ENCODE results near the gene TEDC2. TPM values are rescaled to one million over a fixed set of nuclear protein-coding genes. Genes with fewer than 3 reads are reported as not detected.

TEDC2 gene
- total and polyA plus RNA-seq, 9 of the 15 experiments (the other 6 are each of a cell fraction or from before 2014, with no cell fraction given): 0.75 to 57.0 (median 17.6) TPM

DNA sequence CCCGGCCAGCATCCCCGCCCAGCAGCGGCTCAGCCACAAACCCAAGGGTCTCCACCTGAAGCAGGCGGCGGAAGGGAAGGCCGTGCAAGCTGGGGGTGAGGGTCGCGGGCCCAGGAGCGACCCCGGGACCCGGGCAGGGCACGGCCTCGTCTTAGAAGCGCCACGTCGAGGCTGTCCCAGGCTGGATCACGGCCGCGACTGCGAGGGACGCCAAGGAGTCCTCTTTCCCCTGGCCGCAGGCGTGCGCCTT lies 31.2 kb upstream of the TEDC2 start (continued):
- TF ChIP-seq MYNN (IDR thresholded peaks at IDR 0.05) (no peak), MYNN (CRISPR knock-in tag; IDR thresholded peaks at IDR 0.05) (no peak), NR2C1 (IDR thresholded peaks at IDR 0.05) (no peak), NR2C1 (tag; IDR thresholded peaks at IDR 0.05) (0 out of 2 replicates have a peak, but pooled peaks have one; percentile 38), PHTF2 (CRISPR knock-in tag; IDR thresholded peaks at IDR 0.05) (no peak), WHSC1 (IDR thresholded peaks at IDR 0.05; ENCODE audit: low read length) (no peak), ZC3H11A (IDR thresholded peaks at IDR 0.05; ENCODE audit: low read depth, low read length) (no peak), RFX1 (IDR thresholded peaks at IDR 0.05) (no peak), BRF1 (IDR thresholded peaks at IDR 0.05; ENCODE audit: borderline replicate concordance, extremely low read depth, insufficient read length) (no peak), SIRT6 (IDR thresholded peaks at IDR 0.05; ENCODE audit: low read depth, low read length) (no peak), KLF6 (CRISPR knock-in tag; IDR thresholded peaks at IDR 0.05; ENCODE audit: borderline replicate concordance) (no peak), SMAD4 (CRISPR knock-in tag; conservative IDR thresholded peaks at IDR 0.05) (no peak; the same call in 1 of the 2 replicates), POLR2AphosphoS2 (IDR thresholded peaks at IDR 0.05; ENCODE audit: low read length) (no peak), ZNF696 (CRISPR knock-in tag; conservative IDR thresholded peaks at IDR 0.05) (no peak), ZNF347 (CRISPR knock-in tag; IDR thresholded peaks at IDR 0.05; ENCODE audit: low read depth) (no peak), ZNF445 (CRISPR knock-in tag; IDR thresholded peaks at IDR 0.05; ENCODE audit: low read depth) (no peak)
- TF ChIP-seq, protein P1, sequence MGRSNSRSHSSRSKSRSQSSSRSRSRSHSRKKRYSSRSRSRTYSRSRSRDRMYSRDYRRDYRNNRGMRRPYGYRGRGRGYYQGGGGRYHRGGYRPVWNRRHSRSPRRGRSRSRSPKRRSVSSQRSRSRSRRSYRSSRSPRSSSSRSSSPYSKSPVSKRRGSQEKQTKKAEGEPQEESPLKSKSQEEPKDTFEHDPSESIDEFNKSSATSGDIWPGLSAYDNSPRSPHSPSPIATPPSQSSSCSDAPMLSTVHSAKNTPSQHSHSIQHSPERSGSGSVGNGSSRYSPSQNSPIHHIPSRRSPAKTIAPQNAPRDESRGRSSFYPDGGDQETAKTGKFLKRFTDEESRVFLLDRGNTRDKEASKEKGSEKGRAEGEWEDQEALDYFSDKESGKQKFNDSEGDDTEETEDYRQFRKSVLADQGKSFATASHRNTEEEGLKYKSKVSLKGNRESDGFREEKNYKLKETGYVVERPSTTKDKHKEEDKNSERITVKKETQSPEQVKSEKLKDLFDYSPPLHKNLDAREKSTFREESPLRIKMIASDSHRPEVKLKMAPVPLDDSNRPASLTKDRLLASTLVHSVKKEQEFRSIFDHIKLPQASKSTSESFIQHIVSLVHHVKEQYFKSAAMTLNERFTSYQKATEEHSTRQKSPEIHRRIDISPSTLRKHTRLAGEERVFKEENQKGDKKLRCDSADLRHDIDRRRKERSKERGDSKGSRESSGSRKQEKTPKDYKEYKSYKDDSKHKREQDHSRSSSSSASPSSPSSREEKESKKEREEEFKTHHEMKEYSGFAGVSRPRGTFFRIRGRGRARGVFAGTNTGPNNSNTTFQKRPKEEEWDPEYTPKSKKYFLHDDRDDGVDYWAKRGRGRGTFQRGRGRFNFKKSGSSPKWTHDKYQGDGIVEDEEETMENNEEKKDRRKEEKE (IDR thresholded peaks at IDR 0.05; ENCODE audit: borderline replicate concordance in 1 of 2, control insufficient read depth in 1 of 2, low read depth in 2 of 2, low read length in 1 of 2): no peak
- TF ChIP-seq, protein P2, sequence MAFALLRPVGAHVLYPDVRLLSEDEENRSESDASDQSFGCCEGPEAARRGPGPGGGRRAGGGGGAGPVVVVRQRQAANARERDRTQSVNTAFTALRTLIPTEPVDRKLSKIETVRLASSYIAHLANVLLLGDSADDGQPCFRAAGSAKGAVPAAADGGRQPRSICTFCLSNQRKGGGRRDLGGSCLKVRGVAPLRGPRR (CRISPR knock-in tag; IDR thresholded peaks at IDR 0.05): no peak
- TF ChIP-seq, protein P3, sequence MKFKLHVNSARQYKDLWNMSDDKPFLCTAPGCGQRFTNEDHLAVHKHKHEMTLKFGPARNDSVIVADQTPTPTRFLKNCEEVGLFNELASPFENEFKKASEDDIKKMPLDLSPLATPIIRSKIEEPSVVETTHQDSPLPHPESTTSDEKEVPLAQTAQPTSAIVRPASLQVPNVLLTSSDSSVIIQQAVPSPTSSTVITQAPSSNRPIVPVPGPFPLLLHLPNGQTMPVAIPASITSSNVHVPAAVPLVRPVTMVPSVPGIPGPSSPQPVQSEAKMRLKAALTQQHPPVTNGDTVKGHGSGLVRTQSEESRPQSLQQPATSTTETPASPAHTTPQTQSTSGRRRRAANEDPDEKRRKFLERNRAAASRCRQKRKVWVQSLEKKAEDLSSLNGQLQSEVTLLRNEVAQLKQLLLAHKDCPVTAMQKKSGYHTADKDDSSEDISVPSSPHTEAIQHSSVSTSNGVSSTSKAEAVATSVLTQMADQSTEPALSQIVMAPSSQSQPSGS (CRISPR knock-in tag; IDR thresholded peaks at IDR 0.05): no peak
- TF ChIP-seq, protein P4, sequence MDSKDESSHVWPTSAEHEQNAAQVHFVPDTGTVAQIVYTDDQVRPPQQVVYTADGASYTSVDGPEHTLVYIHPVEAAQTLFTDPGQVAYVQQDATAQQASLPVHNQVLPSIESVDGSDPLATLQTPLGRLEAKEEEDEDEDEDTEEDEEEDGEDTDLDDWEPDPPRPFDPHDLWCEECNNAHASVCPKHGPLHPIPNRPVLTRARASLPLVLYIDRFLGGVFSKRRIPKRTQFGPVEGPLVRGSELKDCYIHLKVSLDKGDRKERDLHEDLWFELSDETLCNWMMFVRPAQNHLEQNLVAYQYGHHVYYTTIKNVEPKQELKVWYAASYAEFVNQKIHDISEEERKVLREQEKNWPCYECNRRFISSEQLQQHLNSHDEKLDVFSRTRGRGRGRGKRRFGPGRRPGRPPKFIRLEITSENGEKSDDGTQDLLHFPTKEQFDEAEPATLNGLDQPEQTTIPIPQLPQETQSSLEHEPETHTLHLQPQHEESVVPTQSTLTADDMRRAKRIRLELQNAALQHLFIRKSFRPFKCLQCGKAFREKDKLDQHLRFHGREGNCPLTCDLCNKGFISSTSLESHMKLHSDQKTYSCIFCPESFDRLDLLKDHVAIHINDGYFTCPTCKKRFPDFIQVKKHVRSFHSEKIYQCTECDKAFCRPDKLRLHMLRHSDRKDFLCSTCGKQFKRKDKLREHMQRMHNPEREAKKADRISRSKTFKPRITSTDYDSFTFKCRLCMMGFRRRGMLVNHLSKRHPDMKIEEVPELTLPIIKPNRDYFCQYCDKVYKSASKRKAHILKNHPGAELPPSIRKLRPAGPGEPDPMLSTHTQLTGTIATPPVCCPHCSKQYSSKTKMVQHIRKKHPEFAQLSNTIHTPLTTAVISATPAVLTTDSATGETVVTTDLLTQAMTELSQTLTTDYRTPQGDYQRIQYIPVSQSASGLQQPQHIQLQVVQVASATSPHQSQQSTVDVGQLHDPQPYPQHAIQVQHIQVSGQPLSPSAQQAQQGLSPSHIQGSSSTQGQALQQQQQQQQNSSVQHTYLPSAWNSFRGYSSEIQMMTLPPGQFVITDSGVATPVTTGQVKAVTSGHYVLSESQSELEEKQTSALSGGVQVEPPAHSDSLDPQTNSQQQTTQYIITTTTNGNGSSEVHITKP (IDR thresholded peaks at IDR 0.05; ENCODE audit: partially characterized antibody): no peak
- TF ChIP-seq, protein P5, sequence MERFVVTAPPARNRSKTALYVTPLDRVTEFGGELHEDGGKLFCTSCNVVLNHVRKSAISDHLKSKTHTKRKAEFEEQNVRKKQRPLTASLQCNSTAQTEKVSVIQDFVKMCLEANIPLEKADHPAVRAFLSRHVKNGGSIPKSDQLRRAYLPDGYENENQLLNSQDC (CRISPR knock-in tag; IDR thresholded peaks at IDR 0.05): no peak; the same call in 1 of the 2 replicates

Data from K562 (cell line).